GM12878 (cell line): ENCODE results near the gene POU2AF1. TPM values are rescaled to one million over a fixed set of nuclear protein-coding genes. Genes with fewer than 3 reads are reported as not detected.

Source experiments
- microRNA-seq: library from miRNA; unstranded; fragments of <30 nt; microRNA quantifications from one replicate; pipeline ENCODE4, GENCODE V29; 2018
- polyA plus RNA-seq, 11 experiments: library from polyadenylated mRNA; depleted of rRNA in 4 of 11; unstranded in 6 of 11; stranded (reverse) in 5 of 11; fragments of >200 nt; fragmentation: Nextera tagmentation in 4 of 11; fragmentation: Illumina TruSeq in 1 of 11; extraction: Ambion mirVana in 4 of 11; extraction: Trizol in 1 of 11; gene quantifications; 1 replicate in 1 of 11; 2 replicates in 10 of 11; pipeline versions ENCODE4 v1.2.1 to v1.2.3, GENCODE V29; 2011 to 2016; ENCODE audit warnings: inconsistent platforms in 2 of 11, missing spikeins in 2 of 11, low read depth in 1 of 11
- small RNA-seq: library from RNA; depleted of rRNA; stranded (forward); fragments of <200 nt; gene quantifications from one replicate; pipeline ENCODE3, GENCODE V24; 2014
- total RNA-seq, 4 experiments: library from RNA; depleted of rRNA in 3 of 4; stranded (reverse); fragments of >200 nt in 3 of 4; fragmentation: Illumina TruSeq in 1 of 4; extraction: Trizol in 1 of 4; gene quantifications; 2 replicates each; pipeline versions ENCODE4 v1.2.1 to v1.2.3, GENCODE V29; 2013 to 2021

Gene POU2AF1
- total and polyA plus RNA-seq, 10 of the 15 experiments (the other 5 are each of a cell fraction or from before 2014, with no cell fraction given) = 13.1 to 169 (median 75.5) TPM

Small RNA genes lying within 50 kb of the gene (microRNA-seq; reads per million reads assigned to microRNA genes)
- gene MIR4491 = not detected

Small RNA genes lying within 50 kb of the gene (small RNA-seq; reads per million reads assigned to genes)
- gene MIR4491 = not detected
- not detected for gene RNU2-60P

Other genes with a start within 250 kb of the POU2AF1 start
- gene POU2AF2, start 133.6 kb downstream of the POU2AF1 start, total RNA-seq (2014; rRNA removed) = not detected in 2 replicates
- gene POU2AF2, start 133.6 kb downstream of the POU2AF1 start, total RNA-seq (2014; rRNA removed; fragmentation: Illumina TruSeq; extraction: Trizol) = not detected in 2 replicates
- not detected in 2 replicates for gene POU2AF2, start 133.6 kb downstream of the POU2AF1 start, total RNA-seq (2021)
- gene POU2AF2, start 133.6 kb downstream of the POU2AF1 start, polyA plus RNA-seq (2011; rRNA removed) = not detected in 2 replicates
- gene POU2AF2, start 133.6 kb downstream of the POU2AF1 start, polyA plus RNA-seq (2014; fragmentation: Illumina TruSeq; extraction: Trizol) = not detected in 2 replicates
- gene POU2AF2, start 133.6 kb downstream of the POU2AF1 start, polyA plus RNA-seq (2014; fragmentation: Nextera tagmentation; extraction: Ambion mirVana) = not detected
- not detected in 2 replicates for gene POU2AF2, start 133.6 kb downstream of the POU2AF1 start, polyA plus RNA-seq (2014; rRNA removed)
- gene POU2AF2, start 133.6 kb downstream of the POU2AF1 start, polyA plus RNA-seq (2016; fragmentation: Nextera tagmentation; extraction: Ambion mirVana) = not detected
- gene POU2AF3, start 80.7 kb downstream of the POU2AF1 start, total RNA-seq (2014; rRNA removed) = 0.17 TPM in 1 of 2 replicates, not detected in the other
- not detected in 2 replicates for gene POU2AF3, start 80.7 kb downstream of the POU2AF1 start, total RNA-seq (2014; rRNA removed; fragmentation: Illumina TruSeq; extraction: Trizol)
- not detected in 2 replicates for gene POU2AF3, start 80.7 kb downstream of the POU2AF1 start, total RNA-seq (2021)
- gene POU2AF3, start 80.7 kb downstream of the POU2AF1 start, polyA plus RNA-seq (2011; rRNA removed) = 0.09 TPM in 1 of 2 replicates, not detected in the other
- gene POU2AF3, start 80.7 kb downstream of the POU2AF1 start, polyA plus RNA-seq (2014; fragmentation: Illumina TruSeq; extraction: Trizol) = not detected in 2 replicates
- not detected for gene POU2AF3, start 80.7 kb downstream of the POU2AF1 start, polyA plus RNA-seq (2014; fragmentation: Nextera tagmentation; extraction: Ambion mirVana)
- not detected in 2 replicates for gene POU2AF3, start 80.7 kb downstream of the POU2AF1 start, polyA plus RNA-seq (2014; rRNA removed)
- gene POU2AF3, start 80.7 kb downstream of the POU2AF1 start, polyA plus RNA-seq (2016; fragmentation: Nextera tagmentation; extraction: Ambion mirVana) = under 1 TPM in 1 of 2 experiments, not detected in 1; 0.17 TPM
- gene BTG4, start 133.1 kb upstream of the POU2AF1 start, total RNA-seq (2014; rRNA removed) = not detected in 2 replicates
- gene BTG4, start 133.1 kb upstream of the POU2AF1 start, total RNA-seq (2014; rRNA removed; fragmentation: Illumina TruSeq; extraction: Trizol) = not detected in 2 replicates
- gene BTG4, start 133.1 kb upstream of the POU2AF1 start, total RNA-seq (2021) = not detected in 2 replicates
- not detected in 2 replicates for gene BTG4, start 133.1 kb upstream of the POU2AF1 start, polyA plus RNA-seq (2011; rRNA removed)
- gene BTG4, start 133.1 kb upstream of the POU2AF1 start, polyA plus RNA-seq (2014; fragmentation: Illumina TruSeq; extraction: Trizol) = not detected in 2 replicates
- gene BTG4, start 133.1 kb upstream of the POU2AF1 start, polyA plus RNA-seq (2014; fragmentation: Nextera tagmentation; extraction: Ambion mirVana) = under 1 TPM in 1 of 2 experiments, not detected in 1; 0.14 TPM
- gene BTG4, start 133.1 kb upstream of the POU2AF1 start, polyA plus RNA-seq (2014; rRNA removed) = not detected in 2 replicates
- gene BTG4, start 133.1 kb upstream of the POU2AF1 start, polyA plus RNA-seq (2016; fragmentation: Nextera tagmentation; extraction: Ambion mirVana) = not detected
- 0.28 TPM in 1 of 2 replicates, not detected in the other for gene HOATZ, start 135.5 kb upstream of the POU2AF1 start, total RNA-seq (2014; rRNA removed)
- gene HOATZ, start 135.5 kb upstream of the POU2AF1 start, total RNA-seq (2014; rRNA removed; fragmentation: Illumina TruSeq; extraction: Trizol) = not detected in 2 replicates
- gene HOATZ, start 135.5 kb upstream of the POU2AF1 start, total RNA-seq (2021) = not detected in 2 replicates
- gene HOATZ, start 135.5 kb upstream of the POU2AF1 start, polyA plus RNA-seq (2011; rRNA removed) = not detected in 2 replicates
- gene HOATZ, start 135.5 kb upstream of the POU2AF1 start, polyA plus RNA-seq (2014; fragmentation: Illumina TruSeq; extraction: Trizol) = not detected in 2 replicates
- gene HOATZ, start 135.5 kb upstream of the POU2AF1 start, polyA plus RNA-seq (2014; fragmentation: Nextera tagmentation; extraction: Ambion mirVana) = not detected
- gene HOATZ, start 135.5 kb upstream of the POU2AF1 start, polyA plus RNA-seq (2014; rRNA removed) = not detected in 2 replicates
- not detected for gene HOATZ, start 135.5 kb upstream of the POU2AF1 start, polyA plus RNA-seq (2016; fragmentation: Nextera tagmentation; extraction: Ambion mirVana)
- not detected in 2 replicates for gene LAYN, start 161.4 kb upstream of the POU2AF1 start, total RNA-seq (2014; rRNA removed)
- not detected in 2 replicates for gene LAYN, start 161.4 kb upstream of the POU2AF1 start, total RNA-seq (2014; rRNA removed; fragmentation: Illumina TruSeq; extraction: Trizol)
- gene LAYN, start 161.4 kb upstream of the POU2AF1 start, total RNA-seq (2021) = 0.11 TPM in 1 of 2 replicates, not detected in the other
- gene LAYN, start 161.4 kb upstream of the POU2AF1 start, polyA plus RNA-seq (2011; rRNA removed) = 0.14 TPM in 1 of 2 replicates, not detected in the other
- 0.10 TPM in 1 of 2 replicates, not detected in the other for gene LAYN, start 161.4 kb upstream of the POU2AF1 start, polyA plus RNA-seq (2014; fragmentation: Illumina TruSeq; extraction: Trizol)
- gene LAYN, start 161.4 kb upstream of the POU2AF1 start, polyA plus RNA-seq (2014; fragmentation: Nextera tagmentation; extraction: Ambion mirVana) = not detected
- not detected in 2 replicates for gene LAYN, start 161.4 kb upstream of the POU2AF1 start, polyA plus RNA-seq (2014; rRNA removed)
- gene LAYN, start 161.4 kb upstream of the POU2AF1 start, polyA plus RNA-seq (2016; fragmentation: Nextera tagmentation; extraction: Ambion mirVana) = under 1 TPM in 1 of 2 experiments, not detected in 1; 0.06 TPM
- gene SIK2, start 223.2 kb upstream of the POU2AF1 start, total RNA-seq (2014; rRNA removed) = 4.7 TPM in 2 replicates
- gene SIK2, start 223.2 kb upstream of the POU2AF1 start, total RNA-seq (2014; rRNA removed; fragmentation: Illumina TruSeq; extraction: Trizol) = 3.5 and 3.7 TPM in 2 replicates
- 9.1 and 12.1 TPM in 2 replicates for gene SIK2, start 223.2 kb upstream of the POU2AF1 start, total RNA-seq (2021)
- 5.3 and 14.2 TPM in 2 replicates for gene SIK2, start 223.2 kb upstream of the POU2AF1 start, polyA plus RNA-seq (2011; rRNA removed)
- gene SIK2, start 223.2 kb upstream of the POU2AF1 start, polyA plus RNA-seq (2014; fragmentation: Illumina TruSeq; extraction: Trizol) = 5.1 and 9.1 TPM in 2 replicates
- 1 to 10 TPM in 1 of 2 experiments, under 1 TPM in 1; 0.97 to 1.1 TPM for gene SIK2, start 223.2 kb upstream of the POU2AF1 start, polyA plus RNA-seq (2014; fragmentation: Nextera tagmentation; extraction: Ambion mirVana)
- 4.2 TPM in 2 replicates for gene SIK2, start 223.2 kb upstream of the POU2AF1 start, polyA plus RNA-seq (2014; rRNA removed)
- gene SIK2, start 223.2 kb upstream of the POU2AF1 start, polyA plus RNA-seq (2016; fragmentation: Nextera tagmentation; extraction: Ambion mirVana) = 1 to 10 TPM; 4.0 to 5.5 TPM